Lower leg skin (tissue), 3 donors: ENCODE results near the gene PUDP.
"Not testable (repeated sequence)": the region's sequence is repeated elsewhere in the genome, so short reads cannot be mapped to it uniquely, and the experiment has no call there.

ENCODE experiments used
- POLR2A ChIP-seq, 2 donors: fragments of 450-650 bp; IDR thresholded peaks; one replicate each; pipeline ENCODE4 v1.6.1; 2016 to 2017; ENCODE audit warnings: antibody characterized with exemption in 2 of 2, mild to moderate bottlenecking in 1 of 2, moderate library complexity in 1 of 2
- TF ChIP-seq, protein P1 (sequence below), 3 donors: fragments of 450-650 bp; IDR thresholded peaks; one replicate each; pipeline ENCODE4 v1.5.1; 2016; ENCODE audit warnings: antibody characterized with exemption in 3 of 3, mild to moderate bottlenecking in 3 of 3, moderate library complexity in 2 of 3

DNA sequence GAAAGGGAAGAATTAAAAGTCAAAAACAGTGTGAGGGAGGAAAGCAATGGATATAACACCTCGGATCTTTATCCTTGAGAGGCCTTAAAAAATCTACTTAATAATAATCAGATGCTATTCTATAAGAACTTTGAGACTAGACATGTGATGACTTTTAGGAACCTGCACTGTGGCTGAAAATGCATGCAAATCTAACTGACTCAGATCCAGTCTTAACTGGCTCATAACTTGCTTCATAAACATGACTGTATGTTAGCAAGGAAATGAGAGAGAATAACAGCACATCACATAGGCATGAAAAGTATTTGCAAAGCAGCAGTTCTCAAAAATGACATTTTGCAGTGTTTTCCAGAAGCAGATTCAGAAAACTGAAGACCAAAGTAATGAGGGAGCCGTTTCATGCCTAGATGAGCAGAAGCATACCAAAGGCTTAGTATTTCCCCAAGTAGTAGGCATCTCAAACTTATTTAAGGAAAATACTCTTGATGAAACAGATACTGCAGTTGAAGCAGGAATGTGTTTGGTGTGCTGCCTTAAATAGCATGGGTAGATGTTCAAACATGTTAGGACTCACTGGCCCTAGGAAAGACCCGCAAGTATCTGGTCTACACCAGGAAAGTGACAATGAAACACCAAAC lies 104.0 kb downstream of the PUDP start:
- not testable (repeated sequence) for TF ChIP-seq POLR2A (IDR thresholded peaks at IDR 0.05)
- TF ChIP-seq, protein P1, sequence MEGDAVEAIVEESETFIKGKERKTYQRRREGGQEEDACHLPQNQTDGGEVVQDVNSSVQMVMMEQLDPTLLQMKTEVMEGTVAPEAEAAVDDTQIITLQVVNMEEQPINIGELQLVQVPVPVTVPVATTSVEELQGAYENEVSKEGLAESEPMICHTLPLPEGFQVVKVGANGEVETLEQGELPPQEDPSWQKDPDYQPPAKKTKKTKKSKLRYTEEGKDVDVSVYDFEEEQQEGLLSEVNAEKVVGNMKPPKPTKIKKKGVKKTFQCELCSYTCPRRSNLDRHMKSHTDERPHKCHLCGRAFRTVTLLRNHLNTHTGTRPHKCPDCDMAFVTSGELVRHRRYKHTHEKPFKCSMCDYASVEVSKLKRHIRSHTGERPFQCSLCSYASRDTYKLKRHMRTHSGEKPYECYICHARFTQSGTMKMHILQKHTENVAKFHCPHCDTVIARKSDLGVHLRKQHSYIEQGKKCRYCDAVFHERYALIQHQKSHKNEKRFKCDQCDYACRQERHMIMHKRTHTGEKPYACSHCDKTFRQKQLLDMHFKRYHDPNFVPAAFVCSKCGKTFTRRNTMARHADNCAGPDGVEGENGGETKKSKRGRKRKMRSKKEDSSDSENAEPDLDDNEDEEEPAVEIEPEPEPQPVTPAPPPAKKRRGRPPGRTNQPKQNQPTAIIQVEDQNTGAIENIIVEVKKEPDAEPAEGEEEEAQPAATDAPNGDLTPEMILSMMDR (IDR thresholded peaks at IDR 0.05): not testable (repeated sequence)
